ENCODE data around the gene PALM3.

PALM3 gene

GRCh38 chr19:14061751-14062557 is at the start of gene PALM3:
TSS of gene PALM3 (minus strand) at chr19:14062076. CDS start at chr19:14061980, 96 bp downstream.
- no peak for DNase-seq (ENCODE audit: low read depth)

GRCh38 chr19:14111486-14111885 is 49.6 kb upstream of the PALM3 start:
- no peak for DNase-seq (ENCODE audit: low read depth)

DNA sequence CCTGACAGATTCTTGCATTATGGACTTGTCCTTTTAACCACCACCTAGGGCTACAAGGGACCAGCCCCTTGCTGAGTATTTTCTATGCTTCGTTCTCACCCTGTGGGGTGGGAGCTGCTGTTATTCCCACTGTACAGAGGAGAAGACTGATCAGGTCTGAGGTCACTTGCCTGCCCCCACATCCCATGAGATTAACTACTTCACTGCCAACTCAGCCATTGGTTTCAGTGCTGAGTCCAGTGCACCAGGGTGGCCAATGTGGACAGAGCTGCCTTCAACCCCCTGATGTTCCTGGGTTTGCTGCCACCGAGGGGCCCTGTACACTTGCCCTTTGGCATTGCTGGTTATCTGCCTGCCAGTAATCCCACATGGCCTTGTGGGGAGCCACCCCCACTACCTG is 48.8 kb upstream of the PALM3 start:
- no peak for DNase-seq (ENCODE audit: low read depth)

DNA sequence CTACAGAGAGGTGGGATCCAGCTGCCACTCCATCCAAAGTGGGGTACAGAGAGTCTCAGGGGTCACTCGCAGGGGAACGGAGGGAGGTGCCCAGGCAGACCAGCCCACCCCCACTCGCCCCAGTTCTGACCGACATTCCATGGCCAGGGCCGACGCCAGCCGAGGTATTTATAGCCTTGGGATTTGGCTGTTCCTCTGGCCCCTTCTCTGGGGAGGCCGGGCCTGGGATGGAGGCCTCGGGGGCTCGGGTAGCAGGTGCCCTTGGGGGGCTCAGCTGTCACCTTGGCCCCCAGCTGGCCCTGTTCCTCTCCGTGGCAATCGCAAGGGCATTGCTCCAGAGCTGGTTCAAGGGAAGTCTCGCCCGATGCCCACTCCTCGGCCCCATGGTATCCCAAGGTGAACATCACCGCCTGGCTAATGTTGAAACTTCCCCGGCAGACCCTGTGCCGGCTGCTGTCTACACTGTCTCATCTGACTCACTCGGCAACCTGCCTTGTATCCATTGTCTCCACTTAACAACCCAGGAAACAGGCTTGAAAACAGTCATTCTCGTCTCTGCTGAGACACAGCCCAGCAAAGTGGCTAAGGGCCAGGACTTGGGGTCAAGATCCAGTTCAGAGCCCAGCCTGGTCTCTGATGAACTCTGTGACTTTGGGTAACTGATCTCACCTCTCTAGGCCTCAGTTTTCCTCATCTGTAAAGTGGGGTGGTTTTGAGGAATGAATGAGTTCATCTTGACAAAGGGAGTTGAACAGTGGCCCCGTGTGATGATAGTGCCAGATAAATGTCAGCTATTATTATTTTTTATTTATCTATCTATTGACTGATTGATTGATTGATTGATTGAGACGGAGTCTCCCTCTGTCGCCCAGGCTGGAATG is 45.9 kb upstream of the PALM3 start:
- no peak for DNase-seq (ENCODE audit: low read depth)

DNA sequence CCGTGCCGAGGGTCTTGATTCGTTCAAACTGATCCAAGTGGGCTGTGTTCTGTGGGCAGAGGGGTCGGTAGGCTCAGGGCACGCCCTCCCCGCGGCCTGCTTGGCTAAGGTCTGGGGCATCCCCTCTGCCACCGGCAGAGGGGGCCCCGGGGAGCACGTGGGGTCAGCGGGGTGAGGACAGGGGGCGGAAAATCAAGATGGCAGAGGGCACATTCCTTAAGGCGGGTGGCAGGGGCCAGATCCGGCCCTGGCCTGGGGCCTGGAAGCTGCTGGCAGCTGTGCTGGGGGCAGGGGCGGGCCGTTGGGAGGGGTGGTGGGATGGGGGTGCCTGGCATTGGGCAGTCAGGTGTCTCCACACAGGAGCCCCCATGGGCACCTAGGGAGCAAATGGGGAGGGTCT is 45.0 kb upstream of the PALM3 start:
- no peak for DNase-seq (ENCODE audit: low read depth)

- no peak for DNase-seq (ENCODE audit: low read depth)
These were observed 43.8 kb upstream of the PALM3 start for GRCh38 chr19:14105680-14106079.

DNA sequence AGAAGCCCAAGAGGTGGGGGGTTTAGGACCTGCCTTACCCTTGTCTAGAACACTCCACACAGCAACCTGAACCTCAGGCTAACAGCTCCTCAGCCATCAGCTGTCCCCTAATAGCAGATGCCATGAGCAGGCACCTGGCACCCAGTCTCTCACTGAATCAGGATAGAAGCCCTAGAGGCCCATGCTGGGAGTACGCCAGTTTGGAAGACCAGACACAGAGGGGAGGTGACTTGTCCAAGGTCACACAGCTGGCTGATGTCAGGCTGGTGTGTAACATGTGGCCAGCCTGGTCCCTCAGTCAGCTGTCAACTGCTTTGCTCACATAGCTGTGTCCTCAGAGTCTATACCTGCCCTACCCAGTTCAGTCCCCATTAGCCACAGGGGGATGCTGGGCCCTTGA is 41.4 kb upstream of the PALM3 start:
- no peak for DNase-seq (ENCODE audit: low read depth)

GRCh38 chr19:14102756-14103155 is 40.9 kb upstream of the PALM3 start:
- no peak for DNase-seq (ENCODE audit: low read depth)

GRCh38 chr19:14102102-14102696 is 40.3 kb upstream of the PALM3 start:
- DNase-seq (ENCODE audit: low read depth): no peak

DNA sequence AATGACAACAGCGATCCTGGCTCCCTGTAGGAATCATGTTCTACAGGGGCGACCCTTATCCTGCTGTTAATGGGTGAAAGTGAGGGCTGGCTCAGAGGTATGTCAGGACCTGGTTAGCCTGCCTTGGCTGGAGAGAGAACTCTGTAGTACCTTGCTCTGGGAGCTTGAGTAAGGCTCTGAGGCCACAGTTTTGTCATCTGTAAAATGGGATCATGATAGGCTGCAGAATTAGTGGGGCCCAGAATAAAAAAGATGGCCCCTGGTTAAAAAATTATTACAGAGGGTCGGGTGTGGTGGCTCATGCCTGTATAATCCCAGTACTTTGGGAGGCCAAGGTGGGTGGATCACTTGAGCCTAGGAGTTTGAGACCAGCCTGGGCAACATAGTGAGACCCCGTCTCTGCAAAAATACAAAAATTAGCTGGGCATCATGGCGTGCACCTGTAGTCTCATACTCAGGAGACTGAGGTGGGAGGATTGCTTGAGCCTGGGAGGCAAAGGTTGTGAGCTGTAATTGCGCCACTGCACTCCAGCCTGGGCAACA is 39.2 kb upstream of the PALM3 start:
- DNase-seq (ENCODE audit: low read depth): no peak

- no peak for DNase-seq (ENCODE audit: low read depth)
These were observed 35.8 kb upstream of the PALM3 start for GRCh38 chr19:14097532-14098151.

GRCh38 chr19:14096272-14096992 is 34.6 kb upstream of the PALM3 start:
- no peak for DNase-seq (ENCODE audit: low read depth)

DNA sequence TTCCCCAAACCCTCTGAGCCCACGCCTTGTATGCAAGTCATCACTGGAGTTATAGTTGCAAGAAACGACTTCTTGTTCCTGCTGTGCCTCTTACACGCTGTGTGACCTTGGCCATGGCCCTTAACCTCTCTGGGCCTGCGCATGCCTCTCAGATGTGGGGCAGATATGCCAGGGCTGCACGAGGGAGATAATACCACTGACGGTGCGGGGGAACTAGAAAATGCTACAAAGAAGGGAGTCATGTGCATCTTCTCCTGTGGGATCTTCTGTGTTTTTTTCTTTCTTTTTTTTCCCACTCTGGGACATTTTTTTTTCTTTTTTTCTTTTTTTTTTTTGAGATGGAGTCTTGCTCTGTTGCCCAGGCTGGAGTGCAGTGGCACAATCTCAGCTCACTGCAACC is 33.0 kb upstream of the PALM3 start:
- DNase-seq (ENCODE audit: low read depth): no peak

- DNase-seq (ENCODE audit: low read depth): no peak
These were observed 31.4 kb upstream of the PALM3 start for GRCh38 chr19:14093117-14093823.

DNA sequence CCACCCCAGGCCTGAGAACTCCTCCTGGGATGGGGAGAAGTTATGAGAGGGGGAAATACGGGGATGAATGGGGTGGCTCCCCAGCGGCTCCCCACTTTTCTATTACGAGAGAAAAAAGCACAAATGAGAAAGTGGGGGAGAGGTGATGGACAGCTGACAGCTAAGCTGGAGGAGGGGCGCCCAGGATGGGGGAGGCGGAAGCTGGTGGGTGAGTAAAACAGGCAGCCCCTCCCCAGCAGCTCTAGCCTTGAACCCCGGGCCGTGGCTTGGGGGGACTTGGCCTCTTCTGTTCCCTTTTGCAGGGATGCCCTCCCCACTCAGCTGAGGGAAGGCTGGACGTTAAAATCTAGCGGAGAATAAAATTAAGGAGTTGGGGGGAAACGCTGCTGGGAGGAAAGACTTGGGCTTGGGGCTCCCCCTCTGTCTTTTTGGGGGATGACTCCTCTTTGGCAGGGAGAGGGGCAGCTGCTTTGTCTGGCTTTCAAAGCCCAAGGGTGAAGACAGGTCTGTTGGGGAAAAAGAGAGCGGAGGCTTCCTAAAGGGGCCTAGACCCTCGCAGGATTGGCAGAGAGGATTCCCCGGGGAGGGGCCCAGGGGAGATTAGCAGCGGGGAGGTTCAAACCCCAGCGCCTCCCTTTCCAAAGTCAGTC is 30.1 kb upstream of the PALM3 start:
- no peak for DNase-seq (ENCODE audit: low read depth)

DNA sequence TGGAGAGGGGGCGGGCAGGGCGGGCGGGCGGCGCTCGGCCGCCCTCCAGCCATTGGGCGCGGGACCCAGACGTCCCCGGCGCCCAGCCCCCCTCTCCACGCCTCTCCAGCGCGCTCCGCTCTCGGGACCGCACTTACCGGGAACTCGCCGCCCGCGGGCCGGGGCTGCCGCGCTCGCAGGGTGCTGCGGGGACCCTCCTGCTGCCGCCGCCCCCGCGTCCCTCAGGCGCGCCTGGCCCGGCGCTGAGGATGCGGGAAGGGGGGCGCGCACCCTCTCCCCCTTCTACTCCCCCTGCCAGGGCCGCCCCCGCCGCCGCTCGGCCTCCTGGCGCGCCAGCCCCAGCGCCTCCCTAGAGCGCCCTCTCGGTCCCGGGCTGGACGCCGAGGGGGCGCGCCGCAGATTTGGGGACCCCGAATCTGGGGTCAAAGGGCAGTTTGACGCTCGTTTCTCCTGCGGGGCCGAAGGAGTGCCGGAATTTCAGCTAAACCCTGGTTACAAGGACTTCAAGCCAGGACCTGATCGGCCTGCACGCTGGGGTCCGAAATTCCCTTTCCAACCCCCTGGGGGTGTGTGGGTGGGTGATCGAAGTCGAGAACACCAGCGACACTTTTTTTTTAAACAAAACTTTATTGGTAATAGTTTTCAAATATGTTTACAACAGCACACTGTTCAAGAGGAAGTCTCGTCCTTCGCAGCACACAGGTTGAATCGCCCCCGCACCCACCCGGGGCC is 29.4 kb upstream of the PALM3 start:
- no peak for DNase-seq (ENCODE audit: low read depth)

DNA sequence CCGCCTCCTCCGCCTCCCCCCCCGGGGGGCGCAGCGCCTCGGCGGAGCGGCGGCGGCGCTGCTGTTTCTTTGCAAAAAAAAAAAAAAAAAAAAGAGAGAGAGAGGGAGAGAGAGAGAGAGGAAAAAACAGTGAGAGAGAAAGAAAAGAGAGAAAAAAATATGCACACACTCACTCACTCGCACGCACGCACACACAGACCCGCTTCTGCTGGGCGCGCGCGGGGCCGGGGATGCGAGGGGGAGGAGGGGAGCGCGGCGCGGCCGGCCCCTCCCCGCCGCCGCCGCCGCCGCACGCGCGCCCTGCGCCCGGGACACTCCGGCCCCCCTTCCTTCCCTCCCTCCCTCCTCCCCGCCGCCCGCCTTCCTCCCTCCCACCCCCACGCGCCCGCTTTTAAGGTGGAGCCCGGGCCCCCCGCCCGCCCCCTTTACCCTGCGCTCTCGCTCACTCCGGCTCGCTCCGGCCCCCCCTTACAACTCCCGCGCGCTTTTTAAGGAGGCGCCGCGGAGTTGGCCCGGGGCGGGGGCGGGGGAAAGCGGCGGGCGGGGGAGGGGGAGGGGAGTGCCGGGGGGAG is 28.7 kb upstream of the PALM3 start, which contains the start of gene SAMD1:
Gene SAMD1, minus strand, starts transcription at position 243 of the 572 bp plus-strand sequence.
- peak; percentile 79 for DNase-seq (ENCODE audit: low read depth)

GRCh38 chr19:14089662-14090508 is 28.0 kb upstream of the PALM3 start:
- no peak for DNase-seq (ENCODE audit: low read depth)
